SK-MEL-5 (cell line): Measurements from ENCODE around the gene COL6A1. TPM values are rescaled to one million over a fixed set of nuclear protein-coding genes. Genes with fewer than 3 reads are reported as not detected.

Experiments
- DNase-seq: peaks from one replicate; pipeline ENCODE4 v3.0.0-alpha.2; 2016; ENCODE audit warnings: low read depth, low spot score
- in situ Hi-C: cut with HindIII; loops from 2 replicates; pipeline ENCODE4 v1.10.0; 2016; ENCODE audit warnings: low sequenced_read_pairs, high pct_unique_total_duplicates, low pct_unique_long_range_greater_than_20kb
- total RNA-seq: library from RNA; depleted of rRNA; stranded (reverse); fragments of >200 nt; shearing (Covaris generic); gene quantifications from 2 replicates; pipeline ENCODE4 v1.2.3, GENCODE V29; 2014

The COL6A1 gene
- total RNA-seq, 1 experiment from 2014 or later: 8.5 TPM

DNA sequence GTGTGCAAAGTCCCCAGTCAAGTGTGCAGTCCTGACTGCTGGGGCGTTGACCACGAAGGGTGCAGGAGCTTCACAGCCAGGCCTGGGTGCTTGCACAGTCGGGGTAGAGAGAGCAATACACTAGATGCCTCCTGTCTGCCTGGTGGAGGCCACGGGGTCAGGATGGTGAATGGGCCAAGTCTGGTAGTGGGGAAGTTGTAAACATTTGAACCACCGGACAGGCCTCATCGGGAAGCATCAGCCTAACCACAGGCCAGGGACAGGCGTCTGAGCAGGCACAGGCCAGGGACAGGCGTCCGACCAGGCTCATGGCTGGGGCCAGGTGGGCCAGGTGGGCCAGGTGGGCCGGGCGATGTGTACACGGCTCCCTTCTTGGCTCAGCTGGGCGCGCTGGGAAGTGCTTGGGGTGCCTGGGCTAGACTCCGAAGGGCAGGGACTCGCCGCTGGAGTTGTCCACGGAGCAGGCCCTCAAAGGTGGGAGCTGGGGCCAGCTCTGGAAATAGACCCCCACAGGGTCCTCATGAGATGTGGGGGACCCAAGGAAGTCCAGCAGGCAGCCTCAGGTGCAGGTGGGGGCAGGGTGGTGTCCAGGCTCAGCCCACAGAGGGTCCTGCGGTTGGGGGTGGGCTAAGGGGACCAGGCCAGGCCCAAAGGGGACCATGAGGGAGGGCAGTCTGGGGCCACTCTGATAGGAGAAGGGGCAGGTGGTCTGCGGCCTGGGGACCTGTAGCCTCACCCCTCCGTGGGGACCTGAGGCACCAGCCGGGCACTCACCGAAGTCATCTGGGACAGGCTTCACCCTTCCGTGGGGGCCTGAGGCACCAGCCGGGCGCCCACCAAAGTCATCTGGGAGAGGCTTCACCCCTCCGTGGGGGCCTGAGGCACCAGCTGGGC is 15.0 kb downstream of the COL6A1 start:
- in situ Hi-C loops: no loop called here
- DNase-seq: no peak

- no peak for DNase-seq
- in situ Hi-C loops: no loop called here
Measured at GRCh38 chr21:45997205-45997494, 15.6 kb downstream of the COL6A1 start.

DNA sequence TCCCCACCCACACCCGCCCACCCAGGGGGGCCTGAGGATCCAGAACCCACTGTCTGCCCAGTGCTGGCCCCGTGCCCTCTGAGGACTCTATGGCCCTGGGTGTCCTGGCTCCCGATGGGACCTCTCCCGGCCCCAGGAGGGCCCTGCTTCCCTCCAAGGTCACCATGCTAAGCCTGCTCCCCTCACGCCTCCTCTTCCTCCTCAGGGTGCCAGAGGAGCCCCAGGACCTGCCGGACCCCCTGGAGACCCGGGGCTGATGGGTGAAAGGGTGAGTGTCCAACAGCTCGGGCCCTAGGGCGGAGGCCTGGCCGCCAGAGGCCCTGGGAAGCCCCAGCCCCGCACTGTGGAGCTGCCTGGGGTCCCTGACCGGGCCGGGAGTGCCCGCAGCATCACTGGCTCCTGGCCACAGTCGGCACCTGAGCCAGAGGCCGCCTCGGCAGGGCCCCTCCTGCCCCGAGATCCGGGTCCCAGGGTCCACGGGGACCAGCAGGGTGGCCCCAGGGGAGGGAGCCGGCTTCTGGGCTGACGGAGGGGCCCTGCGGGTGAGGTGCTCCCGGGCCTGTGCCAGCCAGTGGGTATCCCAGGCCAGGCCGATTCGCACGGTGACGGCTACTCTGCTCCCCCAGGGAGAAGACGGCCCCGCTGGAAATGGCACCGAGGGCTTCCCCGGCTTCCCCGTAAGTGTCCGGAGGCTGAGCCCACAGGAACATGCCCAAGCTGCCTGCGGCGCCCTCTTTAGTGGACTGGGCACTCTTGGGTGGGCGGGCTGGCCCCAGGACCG is 16.1 kb downstream of the COL6A1 start:
- in situ Hi-C loops: no loop called here
- DNase-seq: no peak

DNA sequence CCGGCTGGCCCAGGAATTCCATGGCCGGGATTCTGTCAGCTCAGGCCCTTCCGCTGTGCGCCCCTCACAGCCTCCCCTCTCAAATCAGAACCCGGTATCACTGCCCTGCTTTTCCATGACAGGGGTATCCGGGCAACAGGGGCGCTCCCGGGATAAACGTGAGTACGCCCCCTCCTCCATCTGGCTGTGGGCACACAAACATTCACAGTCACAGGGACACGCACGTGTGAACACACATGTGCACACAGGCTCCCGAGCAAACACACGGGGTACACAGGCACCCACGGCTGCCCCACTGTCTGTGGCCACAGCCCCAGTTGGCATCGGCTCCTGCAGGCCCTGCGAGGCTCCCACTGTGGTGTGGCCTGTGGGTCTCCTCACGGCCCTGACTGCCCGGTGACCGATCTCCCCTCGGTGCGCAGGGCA is 16.7 kb downstream of the COL6A1 start:
- in situ Hi-C loops: no loop called here
- DNase-seq: no peak

DNA sequence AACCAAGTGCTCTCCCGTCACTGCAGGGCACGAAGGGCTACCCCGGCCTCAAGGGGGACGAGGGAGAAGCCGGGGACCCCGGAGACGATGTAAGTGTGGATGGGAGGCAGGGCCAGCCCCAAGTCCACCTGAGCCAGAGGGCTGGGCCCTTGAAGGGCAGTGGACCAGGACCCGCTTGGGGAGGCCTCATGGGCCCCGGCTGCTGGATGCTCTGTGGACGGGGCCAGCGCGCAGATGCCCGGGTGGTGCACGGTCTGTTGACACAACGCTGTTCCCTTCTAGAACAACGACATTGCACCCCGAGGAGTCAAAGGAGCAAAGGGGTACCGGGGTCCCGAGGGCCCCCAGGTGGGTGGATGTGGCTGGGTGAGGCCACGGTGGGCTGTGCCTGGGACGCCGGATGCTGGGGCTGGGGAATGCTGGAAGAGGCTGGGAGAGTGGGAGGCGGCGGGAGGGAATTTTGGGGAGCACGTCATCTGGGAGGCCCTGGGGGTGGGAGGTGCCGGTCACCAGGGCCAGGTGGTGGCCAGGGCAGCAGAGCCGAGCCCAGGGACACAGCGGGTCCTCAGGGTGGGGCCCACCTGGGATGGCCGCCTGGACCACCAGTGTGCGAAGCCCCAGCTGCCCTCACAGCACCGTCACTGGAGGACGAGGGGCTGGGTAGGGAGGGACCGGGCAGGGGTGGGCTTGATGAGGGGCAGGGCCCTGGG is 17.5 kb downstream of the COL6A1 start:
- no peak for DNase-seq
- in situ Hi-C loops: no loop called here

- in situ Hi-C loops: no loop called here
Measured at GRCh38 chr21:45999581-46000181, 18.1 kb downstream of the COL6A1 start.

GRCh38 chr21:46000182-46000730 is 18.7 kb downstream of the COL6A1 start:
- DNase-seq: no peak
- in situ Hi-C loops: no loop called here

More at GRCh38 chr21:45999581-46000181, 18.1 kb downstream of the COL6A1 start:
- no peak for DNase-seq

- no peak for DNase-seq
- in situ Hi-C loops: no loop called here
Measured at GRCh38 chr21:46000731-46001641, 19.4 kb downstream of the COL6A1 start.

- in situ Hi-C loops: no loop called here
- DNase-seq: no peak
Measured at GRCh38 chr21:46001821-46002681, 20.5 kb downstream of the COL6A1 start.

DNA sequence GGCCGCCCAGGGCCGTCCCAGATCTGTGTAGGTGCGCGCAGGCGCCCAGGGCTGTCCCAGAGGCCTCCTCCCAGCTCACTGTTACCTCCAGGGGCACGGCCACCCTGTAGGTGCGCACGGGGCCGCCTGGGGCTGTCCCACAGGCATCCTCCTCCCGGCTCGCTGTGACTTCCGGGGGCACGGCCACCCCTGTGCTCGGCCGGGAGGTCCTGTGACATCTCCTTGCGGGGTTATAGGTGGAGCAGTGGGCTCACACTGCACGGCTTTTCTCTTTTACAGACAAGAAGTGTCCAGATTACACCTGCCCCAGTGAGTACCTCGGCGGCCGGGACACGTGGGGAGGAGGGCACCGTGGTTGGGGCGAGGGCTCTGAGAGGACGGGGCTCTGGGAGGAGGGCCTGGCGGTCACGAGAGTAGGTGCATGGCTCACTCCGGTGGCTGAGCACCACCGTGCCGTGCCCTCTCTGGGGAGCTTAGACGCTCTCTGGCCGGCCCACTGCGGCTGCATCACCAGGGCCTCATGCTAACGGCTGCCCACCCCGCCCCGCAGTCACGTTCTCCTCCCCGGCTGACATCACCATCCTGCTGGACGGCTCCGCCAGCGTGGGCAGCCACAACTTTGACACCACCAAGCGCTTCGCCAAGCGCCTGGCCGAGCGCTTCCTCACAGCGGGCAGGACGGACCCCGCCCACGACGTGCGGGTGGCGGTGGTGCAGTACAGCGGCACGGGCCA is 21.4 kb downstream of the COL6A1 start:
- no peak for DNase-seq
- in situ Hi-C loops: no loop called here

DNA sequence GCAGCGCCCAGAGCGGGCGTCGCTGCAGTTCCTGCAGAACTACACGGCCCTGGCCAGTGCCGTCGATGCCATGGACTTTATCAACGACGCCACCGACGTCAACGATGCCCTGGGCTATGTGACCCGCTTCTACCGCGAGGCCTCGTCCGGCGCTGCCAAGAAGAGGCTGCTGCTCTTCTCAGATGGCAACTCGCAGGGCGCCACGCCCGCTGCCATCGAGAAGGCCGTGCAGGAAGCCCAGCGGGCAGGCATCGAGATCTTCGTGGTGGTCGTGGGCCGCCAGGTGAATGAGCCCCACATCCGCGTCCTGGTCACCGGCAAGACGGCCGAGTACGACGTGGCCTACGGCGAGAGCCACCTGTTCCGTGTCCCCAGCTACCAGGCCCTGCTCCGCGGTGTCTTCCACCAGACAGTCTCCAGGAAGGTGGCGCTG is 22.0 kb downstream of the COL6A1 start:
- no peak for DNase-seq

DNA sequence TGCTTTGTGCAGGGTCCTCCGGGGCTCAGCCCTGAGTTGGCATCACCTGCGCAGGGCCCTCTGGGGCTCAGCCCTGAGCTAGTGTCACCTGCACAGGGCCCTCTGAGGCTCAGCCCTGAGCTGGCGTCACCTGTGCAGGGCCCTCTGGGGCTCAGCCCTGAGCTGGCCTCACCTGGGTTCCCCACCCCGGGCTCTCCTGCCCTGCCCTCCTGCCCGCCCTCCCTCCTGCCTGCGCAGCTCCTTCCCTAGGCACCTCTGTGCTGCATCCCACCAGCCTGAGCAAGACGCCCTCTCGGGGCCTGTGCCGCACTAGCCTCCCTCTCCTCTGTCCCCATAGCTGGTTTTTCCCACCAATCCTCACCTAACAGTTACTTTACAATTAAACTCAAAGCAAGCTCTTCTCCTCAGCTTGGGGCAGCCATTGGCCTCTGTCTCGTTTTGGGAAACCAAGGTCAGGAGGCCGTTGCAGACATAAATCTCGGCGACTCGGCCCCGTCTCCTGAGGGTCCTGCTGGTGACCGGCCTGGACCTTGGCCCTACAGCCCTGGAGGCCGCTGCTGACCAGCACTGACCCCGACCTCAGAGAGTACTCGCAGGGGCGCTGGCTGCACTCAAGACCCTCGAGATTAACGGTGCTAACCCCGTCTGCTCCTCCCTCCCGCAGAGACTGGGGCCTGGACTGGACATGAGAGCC is 22.7 kb downstream of the COL6A1 start:
- in situ Hi-C loops: no loop called here
- DNase-seq: no peak

More for the DNA sequence above, 22.0 kb downstream of the COL6A1 start:
- in situ Hi-C loops: no loop called here

GRCh38 chr21:46005081-46005480 is 23.5 kb downstream of the COL6A1 start:
- DNase-seq: no peak
- in situ Hi-C loops: no loop called here

DNA sequence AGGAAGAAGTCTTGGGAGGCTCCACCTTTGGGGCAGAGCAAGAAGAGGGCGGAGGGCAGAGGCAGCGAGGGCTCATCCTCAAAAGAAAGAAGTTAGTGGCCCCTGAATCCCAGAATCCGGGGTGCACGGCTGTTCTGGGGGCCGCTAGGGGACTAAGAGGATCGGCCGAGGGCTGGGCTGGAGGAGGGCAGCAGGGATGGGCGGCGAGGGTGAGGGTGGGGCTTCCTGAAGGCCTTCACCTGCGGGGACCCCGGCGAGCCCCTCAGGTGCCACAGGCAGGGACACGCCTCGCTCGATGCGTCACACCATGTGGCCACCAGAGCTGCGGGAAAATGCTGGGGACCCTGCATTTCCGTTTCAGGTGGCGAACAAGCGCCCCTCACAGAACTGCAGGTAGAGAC is 23.9 kb downstream of the COL6A1 start:
- no peak for DNase-seq
- in situ Hi-C loops: no loop called here
